Caco-2 (cell line): ENCODE results near the gene RABGAP1L. TPM values are rescaled to one million over a fixed set of nuclear protein-coding genes. Genes with fewer than 3 reads are reported as not detected.

Experiments used
- BruUV-seq: library from RNA; stranded (reverse); fragments of 400-500 nt; replicated peaks from 2 replicates; lab custom pipeline; 2021; lab: Mats Ljungman, UMichigan
- CTCF ChIA-PET: fragments of 300-600 bp; sonication (Branson Sonifier 250); formaldehyde crosslinking; loops from one replicate; lab custom pipeline; 2022; ENCODE audit warnings: antibody characterized with exemption; lab: Charles Lee
- POLR2A ChIA-PET: fragments of 300-600 bp; sonication (Branson Sonifier 250); formaldehyde crosslinking; loops from one replicate; lab custom pipeline; 2022; ENCODE audit warnings: antibody characterized with exemption; lab: Charles Lee
- DNase-seq, 2 experiments: peaks; one replicate each; pipeline versions ENCODE4 v3.0.0 to v3.0.0-alpha.2; 2020 to 2022
- H3K27me3 ChIP-seq: replicated peaks from 2 replicates; pipeline ENCODE4 v1.6.0; 2011; ENCODE audit warnings: low read length; ENCODE audit not compliant: control insufficient read depth, insufficient read depth
- H3K36me3 ChIP-seq: 2 replicates; pipeline ENCODE4 v1.5.1; 2011; ENCODE audit warnings: low read length; ENCODE audit not compliant: control insufficient read depth, insufficient read depth
- H3K4me1 ChIP-seq: fragments of 250-450 bp; sonication (Bioruptor Pico); 2 replicates; pipeline ENCODE4 v1.5.1; 2020; ENCODE audit warnings: mild to moderate bottlenecking
- H3K4me3 ChIP-seq: 2 replicates; pipeline ENCODE4 v1.5.1; 2011; ENCODE audit warnings: low read depth, mild to moderate bottlenecking, control low read depth, low read length
- H3K9me3 ChIP-seq: fragments of 250-450 bp; sonication (Bioruptor Pico); 2 replicates; pipeline ENCODE4 v1.5.1; 2020; ENCODE audit warnings: mild to moderate bottlenecking, moderate library complexity
- H3K27ac Mint-ChIP-seq: one replicate; pipeline ENCODE4 v1.8.0; 2022; ENCODE audit warnings: mixed read lengths; ENCODE audit not compliant: unreplicated experiment
- H3K27me3 Mint-ChIP-seq: one replicate; pipeline ENCODE4 v1.8.0; 2022; ENCODE audit warnings: mixed read lengths; ENCODE audit not compliant: insufficient read depth, unreplicated experiment
- H3K36me3 Mint-ChIP-seq: one replicate; pipeline ENCODE4 v1.8.0; 2022; ENCODE audit warnings: mild to moderate bottlenecking, mixed read lengths; ENCODE audit not compliant: insufficient read depth, unreplicated experiment
- H3K4me1 Mint-ChIP-seq: one replicate; pipeline ENCODE4 v1.8.0; 2022; ENCODE audit warnings: low read depth, mixed read lengths; ENCODE audit not compliant: unreplicated experiment
- H3K4me3 Mint-ChIP-seq: one replicate; pipeline ENCODE4 v1.8.0; 2022; ENCODE audit warnings: mild to moderate bottlenecking, moderate library complexity, mixed read lengths; ENCODE audit not compliant: unreplicated experiment
- H3K9me3 Mint-ChIP-seq: one replicate; pipeline ENCODE4 v1.8.0; 2022; ENCODE audit warnings: mixed read lengths; ENCODE audit not compliant: unreplicated experiment
- intact Hi-C: fragments of 100-400 bp; cut with micrococcal nuclease; formaldehyde crosslinking; loops from one replicate; pipeline ENCODE4 v1.10.0; 2022; ENCODE audit not compliant: unreplicated experiment
- total RNA-seq: library from RNA; stranded (reverse); gene quantifications from 2 replicates; pipeline ENCODE4 v1.2.3, GENCODE V29; 2022
- TF ChIP-seq, protein P1 (sequence below), 2 experiments: fragments of 200-600 bp in 1 of 2; IDR thresholded peaks; 1 replicate in 1 of 2; 2 replicates in 1 of 2; pipeline versions ENCODE4 v1.5.1 to v1.8.0; 2011 to 2022; ENCODE audit warnings: antibody characterized with exemption in 1 of 2, control low read depth in 1 of 2, inconsistent platforms in 1 of 2, low read depth in 1 of 2, low read length in 1 of 2, mild to moderate bottlenecking in 1 of 2, moderate library complexity in 1 of 2; ENCODE audit not compliant: insufficient read depth in 1 of 2, severe bottlenecking in 1 of 2, unreplicated experiment in 1 of 2

RABGAP1L gene
- total RNA-seq, 1 experiment from 2014 or later, result 20.3 TPM

DNA sequence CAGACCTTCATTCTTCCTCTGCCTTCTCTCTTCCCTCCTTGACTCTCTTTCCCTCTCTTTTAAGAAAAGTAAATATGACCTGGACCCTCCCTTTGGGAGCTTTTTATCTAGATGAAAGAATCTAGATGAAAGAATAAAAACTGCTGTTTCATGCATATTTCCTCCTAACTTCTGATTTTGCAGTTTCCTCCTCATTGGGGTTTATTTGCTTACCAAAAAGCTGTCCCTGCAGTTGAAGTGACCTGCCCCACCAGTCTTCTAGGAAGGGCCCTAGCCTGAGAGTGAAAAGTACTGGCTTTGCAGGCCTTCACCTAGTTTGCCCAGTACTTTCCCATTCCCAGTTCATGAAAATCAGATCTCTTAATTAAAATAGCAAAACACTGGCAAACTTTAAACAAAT lies 812.1 kb downstream of the RABGAP1L start:
- POLR2A ChIA-PET, result no interaction called here
- no peaks in the 10 kb centered on the region for H3K9me3 ChIP-seq
- H3K36me3 Mint-ChIP-seq, result no peaks in the 10 kb centered on the region
- no TSS peak for BruUV-seq
- no peak overlapping the region for H3K4me3 ChIP-seq
- H3K27me3 ChIP-seq, result no peaks in the 10 kb centered on the region
- no peaks in the 10 kb centered on the region for H3K9me3 Mint-ChIP-seq
- peaks cover 8% of the 10 kb centered on the region for H3K4me1 Mint-ChIP-seq
- TF ChIP-seq, protein P1, sequence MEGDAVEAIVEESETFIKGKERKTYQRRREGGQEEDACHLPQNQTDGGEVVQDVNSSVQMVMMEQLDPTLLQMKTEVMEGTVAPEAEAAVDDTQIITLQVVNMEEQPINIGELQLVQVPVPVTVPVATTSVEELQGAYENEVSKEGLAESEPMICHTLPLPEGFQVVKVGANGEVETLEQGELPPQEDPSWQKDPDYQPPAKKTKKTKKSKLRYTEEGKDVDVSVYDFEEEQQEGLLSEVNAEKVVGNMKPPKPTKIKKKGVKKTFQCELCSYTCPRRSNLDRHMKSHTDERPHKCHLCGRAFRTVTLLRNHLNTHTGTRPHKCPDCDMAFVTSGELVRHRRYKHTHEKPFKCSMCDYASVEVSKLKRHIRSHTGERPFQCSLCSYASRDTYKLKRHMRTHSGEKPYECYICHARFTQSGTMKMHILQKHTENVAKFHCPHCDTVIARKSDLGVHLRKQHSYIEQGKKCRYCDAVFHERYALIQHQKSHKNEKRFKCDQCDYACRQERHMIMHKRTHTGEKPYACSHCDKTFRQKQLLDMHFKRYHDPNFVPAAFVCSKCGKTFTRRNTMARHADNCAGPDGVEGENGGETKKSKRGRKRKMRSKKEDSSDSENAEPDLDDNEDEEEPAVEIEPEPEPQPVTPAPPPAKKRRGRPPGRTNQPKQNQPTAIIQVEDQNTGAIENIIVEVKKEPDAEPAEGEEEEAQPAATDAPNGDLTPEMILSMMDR (IDR thresholded peaks at IDR 0.05; ENCODE audit: insufficient read depth in 1 of 2, low read depth in 1 of 2, low read length in 1 of 2, severe bottlenecking in 1 of 2, unreplicated experiment in 1 of 2), result no peak
- no peak overlapping the region for H3K27ac Mint-ChIP-seq
- H3K36me3 ChIP-seq, result no peaks in the 10 kb centered on the region
- peaks cover 9% of the 10 kb centered on the region for H3K4me1 ChIP-seq
- no peaks in the 10 kb centered on the region for H3K27me3 Mint-ChIP-seq
- no peak for DNase-seq
- intact Hi-C loops, result no loop called here
- H3K4me3 Mint-ChIP-seq, result no peak overlapping the region
- CTCF ChIA-PET, result no interaction called here

DNA sequence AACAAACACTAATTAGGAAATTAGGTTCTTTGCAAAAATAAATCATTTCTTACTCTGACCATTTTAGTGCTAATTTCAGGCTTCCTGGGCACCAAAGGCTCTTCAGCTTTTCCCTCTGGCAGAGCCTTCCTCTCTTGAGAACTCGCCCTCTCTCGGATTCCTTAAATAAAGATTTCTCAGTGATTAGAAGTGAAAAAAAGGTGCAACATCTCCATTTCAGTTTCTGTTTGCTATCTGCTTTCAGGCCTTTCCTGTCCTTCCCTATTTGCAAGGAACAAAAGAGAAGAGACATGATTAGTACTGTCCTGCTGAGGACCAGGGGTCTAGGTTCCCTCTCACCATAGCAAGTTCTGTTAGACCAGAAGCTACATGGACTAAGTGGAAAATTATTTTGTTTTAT lies 812.6 kb downstream of the RABGAP1L start:
- POLR2A ChIA-PET, result no interaction called here
- H3K27ac Mint-ChIP-seq, result no peak overlapping the region
- H3K4me3 Mint-ChIP-seq, result no peak overlapping the region
- Histone ChIP-seq H3K36me3 (no peaks in the 10 kb centered on the region), H3K9me3 (no peaks in the 10 kb centered on the region), H3K4me3 (no peak overlapping the region), H3K4me1 (peaks cover 5% of the 10 kb centered on the region; the same call in 1 of the 2 replicates), H3K27me3 (no peaks in the 10 kb centered on the region)
- H3K27me3 Mint-ChIP-seq, result no peaks in the 10 kb centered on the region
- intact Hi-C loops, result no loop called here
- no TSS peak for BruUV-seq
- no peak for DNase-seq
- CTCF ChIA-PET, result no interaction called here
- TF ChIP-seq, protein P1 (IDR thresholded peaks at IDR 0.05; ENCODE audit: insufficient read depth in 1 of 2, low read depth in 1 of 2, low read length in 1 of 2, severe bottlenecking in 1 of 2, unreplicated experiment in 1 of 2), result no peak
- H3K36me3 Mint-ChIP-seq, result no peaks in the 10 kb centered on the region
- H3K4me1 Mint-ChIP-seq, result peaks cover 7% of the 10 kb centered on the region
- no peaks in the 10 kb centered on the region for H3K9me3 Mint-ChIP-seq

DNA sequence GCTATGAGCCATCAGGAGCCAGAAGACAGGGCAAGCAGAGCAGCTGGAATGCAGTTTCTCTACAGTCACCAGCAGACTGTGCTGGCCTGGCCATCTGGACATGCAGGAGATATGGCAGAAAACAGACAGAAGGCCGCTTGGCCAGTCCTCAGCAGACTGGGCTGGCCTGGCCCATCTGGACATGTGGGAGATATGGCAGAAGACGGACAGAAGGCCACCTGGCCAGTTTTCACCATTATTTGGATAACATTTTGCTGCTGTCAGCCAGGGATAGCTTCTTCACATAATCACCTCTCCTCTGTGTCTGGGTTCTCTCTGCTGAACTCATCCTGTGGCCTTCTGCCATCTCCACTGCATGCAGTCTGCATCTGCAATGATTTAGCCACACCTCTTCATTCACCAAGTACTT lies 815.4 kb downstream of the RABGAP1L start:
- H3K9me3 Mint-ChIP-seq, result no peaks in the 10 kb centered on the region
- CTCF ChIA-PET, result no interaction called here
- POLR2A ChIA-PET, result no interaction called here
- intact Hi-C loops, result no loop called here
- H3K9me3 ChIP-seq, result no peaks in the 10 kb centered on the region
- no peaks in the 10 kb centered on the region for H3K36me3 Mint-ChIP-seq
- H3K27me3 ChIP-seq, result no peaks in the 10 kb centered on the region
- H3K4me3 ChIP-seq, result no peak overlapping the region
- H3K36me3 ChIP-seq, result no peaks in the 10 kb centered on the region
- BruUV-seq, result no TSS peak
- TF ChIP-seq, protein P1 (IDR thresholded peaks at IDR 0.05; ENCODE audit: insufficient read depth in 1 of 2, low read depth in 1 of 2, low read length in 1 of 2, severe bottlenecking in 1 of 2, unreplicated experiment in 1 of 2), result no peak
- no peak for DNase-seq
- peaks cover 7% of the 10 kb centered on the region for H3K4me1 Mint-ChIP-seq
- no peaks in the 10 kb centered on the region for H3K27me3 Mint-ChIP-seq
- H3K4me1 ChIP-seq, result no peaks in the 10 kb centered on the region
- H3K27ac Mint-ChIP-seq, result no peak overlapping the region
- H3K4me3 Mint-ChIP-seq, result no peak overlapping the region
